CD4-positive, alpha-beta memory T cell (primary cell): Measurements from ENCODE around the gene ARL14EP. TPM values are rescaled to one million over a fixed set of nuclear protein-coding genes. Genes with fewer than 3 reads are reported as not detected.

ENCODE experiments used
- CTCF ChIA-PET: fragments of 350-600 bp; sonication (Branson Sonifier 250); formaldehyde crosslinking; loops from one replicate; lab custom pipeline; 2021; ENCODE audit warnings: inconsistent platforms; ENCODE audit not compliant: partially characterized antibody; lab: Charles Lee
- POLR2A ChIA-PET: fragments of 350-600 bp; sonication (Branson Sonifier 250); formaldehyde crosslinking; loops from one replicate; lab custom pipeline; 2021; ENCODE audit not compliant: partially characterized antibody; lab: Charles Lee
- DNase-seq, 5 donors: peaks; one replicate each; pipeline versions ENCODE4 v3.0.0 to v3.0.0-alpha.2; 2020 to 2022; ENCODE audit warnings: mixed read lengths in 1 of 5
- H3K27ac ChIP-seq: one replicate; pipeline ENCODE4 v1.7.0; 2013; ENCODE audit warnings: low read depth, low read length
- H3K27me3 ChIP-seq: 2 replicates; pipeline ENCODE4 v1.7.0; 2013; ENCODE audit warnings: mild to moderate bottlenecking, low read length, moderate library complexity; ENCODE audit not compliant: insufficient read depth
- H3K36me3 ChIP-seq: 2 replicates; pipeline ENCODE4 v1.7.0; 2013; ENCODE audit warnings: mild to moderate bottlenecking, low read length, moderate library complexity; ENCODE audit not compliant: insufficient read depth
- H3K4me1 ChIP-seq: 2 replicates; pipeline ENCODE4 v1.7.0; 2013; ENCODE audit warnings: mild to moderate bottlenecking, low read length, moderate library complexity; ENCODE audit not compliant: insufficient read depth
- H3K4me3 ChIP-seq, 2 donors: one replicate each; pipeline ENCODE4 v1.7.0; 2013; ENCODE audit warnings: low read length in 2 of 2, mild to moderate bottlenecking in 1 of 2
- H3K9me3 ChIP-seq, 2 donors: one replicate each; pipeline ENCODE4 v1.7.0; 2013; ENCODE audit warnings: low read length in 2 of 2, control low read depth in 1 of 2; ENCODE audit not compliant: control insufficient read depth in 1 of 2
- H3K27ac Mint-ChIP-seq, 7 donors: one replicate each; pipeline ENCODE4 v1.8.0; 2020 to 2021; ENCODE audit warnings: mixed read lengths in 7 of 7, mild to moderate bottlenecking in 6 of 7, inconsistent platforms in 3 of 7, moderate library complexity in 3 of 7
- H3K27me3 Mint-ChIP-seq, 2 donors: one replicate each; pipeline ENCODE4 v1.8.0; 2020 to 2021; ENCODE audit warnings: mixed read lengths in 2 of 2
- H3K36me3 Mint-ChIP-seq, 2 donors: one replicate each; pipeline ENCODE4 v1.8.0; 2020 to 2021; ENCODE audit warnings: mixed read lengths in 2 of 2, inconsistent platforms in 1 of 2, mild to moderate bottlenecking in 1 of 2
- H3K4me1 Mint-ChIP-seq, 4 donors: one replicate each; pipeline ENCODE4 v1.8.0; 2020 to 2021; ENCODE audit warnings: mixed read lengths in 4 of 4, mild to moderate bottlenecking in 1 of 4
- H3K4me3 Mint-ChIP-seq, 8 donors: one replicate each; pipeline ENCODE4 v1.8.0; 2020 to 2021; ENCODE audit warnings: mixed read lengths in 8 of 8, mild to moderate bottlenecking in 7 of 8, moderate library complexity in 6 of 8, inconsistent platforms in 3 of 8
- H3K9me3 Mint-ChIP-seq, 8 donors: one replicate each; pipeline ENCODE4 v1.8.0; 2020 to 2021; ENCODE audit warnings: mixed read lengths in 8 of 8, mild to moderate bottlenecking in 5 of 8, inconsistent platforms in 3 of 8, moderate library complexity in 1 of 8
- intact Hi-C: fragments of 100-400 bp; cut with micrococcal nuclease; formaldehyde crosslinking; loops from one replicate; pipeline ENCODE4 v1.15.1; 2023
- polyA plus RNA-seq, 2 donors: library from polyadenylated mRNA; unstranded; fragments of 300-500 nt; fragmentation: Illumina TruSeq; gene quantifications; one replicate each; pipeline ENCODE4 v1.2.3, GENCODE V29; 2021
- total RNA-seq, 2 experiments: library from RNA; stranded (reverse); gene quantifications; one replicate each; pipeline ENCODE4 v1.2.3, GENCODE V29; 2021

ARL14EP gene
- total and polyA plus RNA-seq, 4 experiments from 2014 or later: 44.3 to 86.7 (median 66.8) TPM

GRCh38 chr11:30368394-30368793 lies 45.5 kb downstream of the ARL14EP start:
- no peak overlapping the region for H3K4me3 Mint-ChIP-seq
- no peak for DNase-seq
- Histone ChIP-seq H3K4me1 (no peaks in the 10 kb centered on the region), H3K27me3 (no peaks in the 10 kb centered on the region), H3K36me3 (no peaks in the 10 kb centered on the region), H3K9me3 (no peaks in the 10 kb centered on the region), H3K27ac (no peak overlapping the region), H3K4me3 (no peak overlapping the region)
- POLR2A ChIA-PET: no interaction called here
- H3K27ac Mint-ChIP-seq: no peak overlapping the region
- no peaks in the 10 kb centered on the region for H3K4me1 Mint-ChIP-seq
- CTCF ChIA-PET: no interaction called here
- no peaks in the 10 kb centered on the region for H3K36me3 Mint-ChIP-seq
- H3K9me3 Mint-ChIP-seq: no peaks in the 10 kb centered on the region
- H3K27me3 Mint-ChIP-seq: peaks cover 2 to 5% of the 10 kb centered on the region in 2 donors
- intact Hi-C loops: no loop called here

GRCh38 chr11:30370164-30370563 lies 47.3 kb downstream of the ARL14EP start:
- POLR2A ChIA-PET: no interaction called here

GRCh38 chr11:30377347-30377746 lies 54.4 kb downstream of the ARL14EP start:
- ChIA-PET CTCF (interaction anchor here (1.6 kb wide), 1 partner anchor 11 kb away, joined by 4 read pairs; no protein-coding TSS in a partner anchor), POLR2A (no interaction called here)
- H3K27ac ChIP-seq: no peak overlapping the region
- Mint-ChIP-seq H3K36me3 (no peaks in the 10 kb centered on the region), H3K4me3 (no peak overlapping the region), H3K4me1 (no peaks in the 10 kb centered on the region), H3K27ac (no peak overlapping the region), H3K9me3 (no peaks in the 10 kb centered on the region), H3K27me3 (peaks cover 5 to 13% of the 10 kb centered on the region in 2 donors)
- intact Hi-C loops: no loop called here
- no peaks in the 10 kb centered on the region for H3K4me1 ChIP-seq
- no peak for DNase-seq
- no peaks in the 10 kb centered on the region for H3K27me3 ChIP-seq
- H3K9me3 ChIP-seq: no peaks in the 10 kb centered on the region
- H3K4me3 ChIP-seq: no peak overlapping the region
- H3K36me3 ChIP-seq: no peaks in the 10 kb centered on the region

More at GRCh38 chr11:30370164-30370563, 47.3 kb downstream of the ARL14EP start:
- H3K27me3 Mint-ChIP-seq: peaks cover 2 to 7% of the 10 kb centered on the region in 2 donors
- H3K27ac Mint-ChIP-seq: no peak overlapping the region
- Histone ChIP-seq H3K27ac (no peak overlapping the region), H3K4me1 (no peaks in the 10 kb centered on the region), H3K4me3 (no peak overlapping the region), H3K27me3 (no peaks in the 10 kb centered on the region), H3K9me3 (no peaks in the 10 kb centered on the region), H3K36me3 (no peaks in the 10 kb centered on the region)
- no peaks in the 10 kb centered on the region for H3K4me1 Mint-ChIP-seq
- intact Hi-C loops: no loop called here
- H3K4me3 Mint-ChIP-seq: no peak overlapping the region
- CTCF ChIA-PET: no interaction called here
- DNase-seq: no peak
- no peaks in the 10 kb centered on the region for H3K36me3 Mint-ChIP-seq
- no peaks in the 10 kb centered on the region for H3K9me3 Mint-ChIP-seq

- Mint-ChIP-seq H3K27me3 (peaks cover 8 to 10% of the 10 kb centered on the region in 2 donors), H3K4me3 (no peak overlapping the region), H3K9me3 (peaks cover 0 to 2% (median 0%) of the 10 kb centered on the region in 8 donors), H3K27ac (no peak overlapping the region), H3K4me1 (no peaks in the 10 kb centered on the region), H3K36me3 (no peaks in the 10 kb centered on the region)
- POLR2A ChIA-PET: no interaction called here
- Histone ChIP-seq H3K27ac (no peak overlapping the region), H3K9me3 (no peaks in the 10 kb centered on the region), H3K4me1 (no peaks in the 10 kb centered on the region), H3K27me3 (no peaks in the 10 kb centered on the region), H3K36me3 (no peaks in the 10 kb centered on the region), H3K4me3 (no peak overlapping the region)
- CTCF ChIA-PET: no interaction called here
- intact Hi-C loops: no loop called here
- DNase-seq: no peak
These were observed 57.9 kb downstream of the ARL14EP start for GRCh38 chr11:30380846-30381245.

GRCh38 chr11:30381879-30382278 lies 59.0 kb downstream of the ARL14EP start:
- no peak overlapping the region for H3K4me3 ChIP-seq
- no peak overlapping the region for H3K27ac ChIP-seq
- ChIA-PET POLR2A (no interaction called here), CTCF (no interaction called here)
- H3K9me3 ChIP-seq: no peaks in the 10 kb centered on the region
- no peaks in the 10 kb centered on the region for H3K36me3 ChIP-seq
- H3K4me1 Mint-ChIP-seq: no peaks in the 10 kb centered on the region
- no peak for DNase-seq
- no peak overlapping the region for H3K27ac Mint-ChIP-seq
- no peaks in the 10 kb centered on the region for H3K36me3 Mint-ChIP-seq
- H3K27me3 ChIP-seq: no peaks in the 10 kb centered on the region
- H3K4me3 Mint-ChIP-seq: no peak overlapping the region
- intact Hi-C loops: no loop called here
- H3K27me3 Mint-ChIP-seq: peaks cover 9 to 10% of the 10 kb centered on the region in 2 donors
- no peaks in the 10 kb centered on the region for H3K4me1 ChIP-seq
- H3K9me3 Mint-ChIP-seq: peaks cover 0 to 2% (median 0%) of the 10 kb centered on the region in 8 donors

Other genes starting within 250 kb of the ARL14EP start
- not detected for gene FSHB, start 92.1 kb upstream of the ARL14EP start, total RNA-seq
- not detected for gene FSHB, start 92.1 kb upstream of the ARL14EP start, polyA plus RNA-seq